ENCODE data around the gene SMCO3.

The SMCO3 gene

GRCh38 chr12:14814014-14814413 lies at the start of gene SMCO3:
Gene SMCO3, minus strand, starts transcription at chr12:14814182. Its CDS starts 7,502 bp downstream, at chr12:14806680.
- no peak for DNase-seq

DNA sequence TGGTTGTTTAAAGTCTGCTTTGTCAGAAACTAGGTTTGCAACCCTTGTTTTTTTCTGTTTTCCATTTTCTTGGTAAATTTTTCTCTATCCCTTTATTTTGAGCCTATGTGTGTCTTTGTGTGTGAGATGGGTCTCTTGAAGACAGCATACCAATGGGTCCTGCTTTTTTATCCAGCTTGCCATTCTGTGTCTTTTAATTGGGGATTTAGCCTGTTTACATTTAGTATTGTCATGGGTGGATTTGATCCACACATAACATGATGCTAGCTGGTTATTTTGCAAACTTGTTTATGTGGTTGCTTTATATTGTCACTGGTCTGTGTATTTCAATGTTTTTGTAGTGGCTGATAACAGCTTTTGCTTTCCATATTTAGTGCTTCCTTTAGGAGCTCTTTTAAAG lies 46.5 kb upstream of the SMCO3 start:
- no peak for DNase-seq

DNA sequence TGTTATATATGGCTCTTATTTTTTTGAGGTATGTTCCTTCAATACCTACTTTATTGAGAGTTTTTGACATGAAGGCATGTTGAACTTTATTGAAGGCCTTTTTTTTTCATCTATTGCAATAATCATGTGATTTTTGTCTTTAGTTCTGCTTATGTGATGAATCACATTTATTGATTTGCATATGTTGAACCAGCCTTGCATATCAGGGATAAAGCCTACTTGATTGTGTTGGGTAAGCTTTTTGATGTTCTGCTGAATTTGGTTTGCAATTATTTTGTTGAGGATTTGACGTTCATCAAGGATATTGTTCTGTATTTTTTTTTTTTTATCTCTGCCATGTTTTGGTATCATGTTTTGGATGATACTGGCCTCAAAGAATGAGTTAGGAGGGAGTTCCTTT lies 44.5 kb upstream of the SMCO3 start:
- no peak for DNase-seq

- DNase-seq, result no peak
Observed at GRCh38 chr12:14854586-14855183, 40.7 kb upstream of the SMCO3 start.

DNA sequence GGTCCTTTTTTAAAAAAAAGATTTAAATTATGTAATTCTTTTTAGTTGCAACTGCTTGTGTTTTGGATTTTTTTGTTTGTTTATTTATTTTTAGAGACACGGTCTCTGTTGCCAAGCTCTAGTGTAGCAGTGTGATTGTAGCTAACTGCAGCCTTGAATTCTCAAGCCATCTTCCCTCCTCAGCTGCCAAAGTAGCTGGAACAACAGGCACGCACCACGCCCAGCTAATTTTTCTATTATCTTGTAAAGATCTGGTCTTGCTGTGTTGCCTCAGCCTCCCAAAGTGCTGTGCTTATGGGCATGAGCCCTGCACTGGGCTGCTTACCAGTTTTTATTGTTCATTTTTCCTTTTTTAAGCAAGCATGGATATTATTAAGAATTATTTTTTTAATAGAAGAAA lies 40.0 kb upstream of the SMCO3 start:
- DNase-seq, result no peak

DNA sequence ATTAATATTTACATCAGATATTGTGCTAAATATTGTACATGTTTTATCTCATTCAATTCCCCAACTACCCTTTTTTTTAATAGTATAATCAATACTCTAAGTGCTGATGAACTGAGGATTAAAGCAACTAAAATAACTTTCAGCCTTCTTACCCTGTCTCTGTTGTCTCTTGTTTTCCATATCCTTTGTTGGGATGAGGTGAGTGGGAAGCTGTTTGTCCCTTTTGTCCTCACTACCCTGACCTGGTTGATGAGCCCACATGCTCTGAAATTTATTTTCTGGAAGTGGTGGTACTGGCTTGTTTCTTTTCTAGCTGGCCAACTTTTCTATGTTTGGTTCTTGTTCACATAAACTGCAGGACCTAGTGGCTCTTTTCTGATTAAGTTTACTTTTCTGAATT lies 38.9 kb upstream of the SMCO3 start:
- no peak for DNase-seq

GRCh38 chr12:14850929-14851663 lies 37.1 kb upstream of the SMCO3 start:
- DNase-seq, result no peak

GRCh38 chr12:14849661-14850060 lies 35.7 kb upstream of the SMCO3 start:
- DNase-seq, result no peak

DNA sequence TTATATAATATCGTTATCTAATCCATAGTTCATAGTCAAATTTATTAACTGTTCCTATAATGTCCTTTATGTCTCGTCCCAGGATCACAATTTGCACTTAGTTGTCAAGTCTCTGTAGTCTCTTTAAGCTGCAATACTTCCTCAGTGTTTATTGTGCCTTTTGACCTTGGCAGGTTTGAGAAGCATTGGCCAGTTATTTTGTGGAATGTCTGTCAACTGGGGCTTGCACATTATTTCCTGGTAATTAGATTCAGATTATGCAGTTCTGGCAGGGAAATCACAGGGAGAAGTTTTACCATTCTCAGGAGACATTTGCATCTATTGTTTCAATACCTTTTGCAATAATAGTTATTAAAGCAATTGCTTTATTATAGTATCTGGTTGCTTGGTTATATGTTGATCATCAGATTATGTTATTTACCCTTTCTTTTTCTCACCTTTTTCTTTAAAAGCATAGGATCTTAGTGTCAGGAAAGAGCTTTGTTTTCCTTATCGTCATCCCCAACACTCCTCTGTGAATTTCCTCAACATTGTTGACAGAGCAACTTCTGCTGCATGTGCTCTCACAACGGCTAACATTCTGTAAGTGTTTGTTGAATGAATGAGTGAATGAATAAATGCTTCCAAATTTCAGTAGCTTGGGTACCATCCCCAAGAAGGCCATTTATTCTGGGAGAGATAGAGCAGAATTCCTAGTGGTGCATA lies 33.0 kb upstream of the SMCO3 start:
- no peak for DNase-seq

- DNase-seq, result no peak
Observed at GRCh38 chr12:14846042-14846587, 32.1 kb upstream of the SMCO3 start.

GRCh38 chr12:14845350-14845750 lies 31.4 kb upstream of the SMCO3 start:
- peak; percentile 22 for DNase-seq

GRCh38 chr12:14844401-14844800 lies 30.4 kb upstream of the SMCO3 start:
- DNase-seq, result no peak

DNA sequence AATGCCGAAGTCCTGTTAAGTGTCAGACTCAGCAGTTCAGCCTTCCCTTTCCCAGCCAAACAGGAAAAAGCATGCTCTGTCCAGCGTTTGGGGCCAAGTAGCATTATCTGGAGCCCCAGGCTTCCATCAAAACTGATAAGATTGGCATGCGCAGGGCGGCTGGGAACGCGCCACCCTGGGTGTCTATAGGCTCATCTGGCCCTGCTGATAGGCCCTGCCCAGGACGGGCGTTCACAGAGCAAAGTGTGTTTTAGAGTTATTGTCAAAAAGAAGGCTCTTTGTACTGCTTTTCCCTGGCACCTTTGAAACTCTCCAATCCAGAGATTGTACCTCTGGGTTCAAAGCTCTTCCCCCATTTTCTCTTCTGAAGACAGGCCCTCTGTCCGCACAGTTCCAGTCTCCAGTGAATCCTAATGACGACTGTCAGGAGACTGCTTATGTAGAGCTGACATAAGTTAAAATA lies 29.5 kb upstream of the SMCO3 start, which contains the start of gene ART4:
Gene ART4 (minus strand): TSS at position 102 of the 463 bp plus-strand sequence. CDS start 413 bp downstream, outside the sequence.
- no peak for DNase-seq

DNA sequence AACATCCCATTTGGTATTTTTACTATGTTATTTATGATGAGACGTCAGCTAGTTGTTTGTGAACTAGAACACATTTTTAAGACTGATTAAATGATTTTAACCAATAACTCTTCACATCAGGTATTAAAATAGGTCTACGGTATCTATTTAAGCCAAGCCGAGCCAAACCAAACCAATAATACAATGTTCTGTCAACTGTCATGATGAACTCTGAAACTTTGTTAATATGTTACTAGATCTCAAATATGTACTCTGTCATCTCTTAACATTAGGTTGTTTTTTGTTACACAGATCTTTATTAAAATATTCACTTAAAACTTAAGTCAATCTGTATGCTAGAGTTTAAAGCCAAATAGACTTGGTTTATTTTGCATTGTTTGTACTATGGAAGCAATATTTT lies 28.3 kb upstream of the SMCO3 start:
- no peak for DNase-seq

DNA sequence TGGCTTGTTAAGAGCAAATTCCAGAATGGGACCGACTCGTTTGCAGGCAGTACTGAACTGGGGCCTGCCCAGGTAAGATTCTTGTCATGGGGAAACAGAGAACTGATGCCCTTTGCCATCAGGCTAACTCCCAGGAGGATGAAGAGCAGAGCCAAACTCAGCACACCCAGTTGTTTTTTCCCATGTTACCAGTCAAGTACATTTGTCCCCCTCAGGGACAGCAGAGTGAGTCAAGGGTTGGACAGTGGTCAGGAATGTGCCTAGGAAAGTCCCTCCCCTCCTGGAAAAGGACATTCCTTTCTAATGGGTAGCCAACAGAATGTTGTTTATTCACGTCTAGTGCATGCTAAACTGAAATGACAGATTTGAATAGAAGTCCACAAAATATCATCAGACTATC lies 27.8 kb upstream of the SMCO3 start:
- no peak for DNase-seq

DNA sequence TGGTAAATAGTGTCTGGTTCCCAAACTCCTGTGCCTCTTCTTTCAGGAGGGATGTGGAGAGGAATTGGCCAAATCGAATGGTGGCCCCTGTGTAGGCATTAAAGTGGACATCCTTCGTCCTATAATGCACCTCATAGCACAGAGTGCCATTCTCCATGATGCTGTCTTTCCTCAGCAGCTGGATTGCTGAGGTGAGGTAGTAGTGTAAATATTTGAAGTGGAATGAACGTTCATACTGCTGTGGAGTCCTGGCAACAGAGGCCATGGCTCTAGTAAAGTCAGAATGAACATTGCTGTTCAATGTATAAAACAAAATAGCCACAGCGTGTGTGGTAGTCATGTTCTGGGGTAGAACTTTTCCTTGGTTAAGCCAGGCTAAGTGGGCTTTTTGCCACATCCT lies 26.6 kb upstream of the SMCO3 start:
- DNase-seq, result no peak

DNA sequence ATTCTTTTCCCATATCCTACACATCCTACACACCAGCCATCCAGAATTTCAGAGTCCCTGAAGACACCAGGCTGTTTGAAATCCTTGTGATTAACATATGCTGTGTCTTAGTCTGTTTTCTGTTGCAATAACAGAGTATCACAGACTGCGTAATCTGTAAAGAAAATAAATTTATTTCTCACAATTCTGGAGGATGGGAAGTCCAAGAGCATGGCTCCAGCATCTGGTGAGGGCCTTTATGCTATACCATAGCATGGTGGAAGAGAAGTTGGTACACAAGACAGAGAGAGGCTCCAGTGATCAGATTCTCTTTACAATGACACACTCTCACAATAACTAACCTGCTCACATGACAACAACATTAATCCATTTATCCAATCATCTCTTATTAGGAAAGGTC lies 25.3 kb upstream of the SMCO3 start:
- DNase-seq, result no peak

- DNase-seq, result no peak
Observed at GRCh38 chr12:14836336-14837210, 22.6 kb upstream of the SMCO3 start.

- DNase-seq, result no peak
Observed at GRCh38 chr12:14834509-14834908, 20.5 kb upstream of the SMCO3 start.

DNA sequence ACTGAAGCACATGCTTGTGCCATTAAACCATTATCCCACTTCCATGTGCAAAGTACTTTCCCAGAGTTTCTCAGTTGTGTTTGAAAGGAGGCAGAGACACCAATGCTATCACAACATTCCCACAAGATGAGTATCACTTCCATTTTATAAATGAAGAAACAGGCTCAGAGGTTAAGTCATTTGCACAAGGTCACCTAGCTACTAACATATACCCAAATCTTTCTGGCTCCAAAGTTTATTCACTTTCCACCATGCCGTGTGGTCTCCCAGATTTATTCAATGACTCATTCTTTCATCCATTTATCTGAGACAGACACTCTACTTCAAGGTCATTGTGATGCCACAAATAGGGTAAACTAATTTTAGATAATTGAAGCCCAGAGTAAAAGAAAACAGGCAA lies 20.0 kb upstream of the SMCO3 start:
- no peak for DNase-seq

DNA sequence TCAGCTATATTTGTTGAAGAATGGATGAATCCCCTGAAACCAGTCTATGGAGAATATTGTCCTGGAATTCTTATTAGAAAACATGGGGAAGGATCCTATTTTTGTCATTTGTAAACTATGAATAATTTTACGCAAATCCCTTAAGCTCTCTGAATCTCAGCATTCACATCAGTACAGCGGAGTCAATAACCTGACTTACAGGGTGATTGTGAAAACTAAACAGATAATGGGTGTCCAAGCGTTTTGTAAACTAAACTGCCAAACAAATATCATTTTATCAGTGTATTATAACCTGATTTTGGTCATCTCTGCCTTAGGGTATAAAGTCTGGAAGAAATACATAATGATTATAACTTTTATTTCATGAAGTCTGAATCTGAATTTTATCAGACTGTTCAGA lies 19.4 kb upstream of the SMCO3 start:
- no peak for DNase-seq

GRCh38 chr12:14828892-14829291 lies 14.9 kb upstream of the SMCO3 start:
- DNase-seq, result no peak

GRCh38 chr12:14827043-14827442 lies 13.1 kb upstream of the SMCO3 start:
- no peak for DNase-seq

Data from CD4-positive, alpha-beta T cell treated with Interferon gamma for 1 hour (primary cell).